NCI-H526 treated with DMSO at 0.1 percent for 48 hours (cell line): Measurements from ENCODE around the gene MED31.
"Not testable (repeated sequence)": the region's sequence is repeated elsewhere in the genome, so short reads cannot be mapped to it uniquely, and the experiment has no call there.

Experiments used
- DNase-seq: peaks from one replicate; lab custom pipeline; 2025; lab: John Stamatoyannopoulos, UW

Gene MED31

GRCh38 chr17:6677158-6677831, 25.9 kb upstream of the MED31 start:
- DNase-seq, result no peak

- no peak for DNase-seq
These were observed 25.4 kb upstream of the MED31 start for GRCh38 chr17:6676802-6677157.

GRCh38 chr17:6675201-6675825, 23.9 kb upstream of the MED31 start:
- DNase-seq, result no peak

GRCh38 chr17:6674586-6674985, 23.2 kb upstream of the MED31 start:
- no peak for DNase-seq

GRCh38 chr17:6671431-6671830, 20.0 kb upstream of the MED31 start:
- no peak for DNase-seq

GRCh38 chr17:6670999-6671398, 19.6 kb upstream of the MED31 start:
- DNase-seq, result no peak

- DNase-seq, result no peak
These were observed 19.2 kb upstream of the MED31 start for GRCh38 chr17:6670571-6670970.

GRCh38 chr17:6669479-6670212, 18.2 kb upstream of the MED31 start:
- no peak for DNase-seq

GRCh38 chr17:6668727-6669425, 17.5 kb upstream of the MED31 start:
- no peak for DNase-seq

GRCh38 chr17:6668219-6668618, 16.8 kb upstream of the MED31 start:
- no peak for DNase-seq

- DNase-seq, result no peak
These were observed 16.1 kb upstream of the MED31 start for GRCh38 chr17:6667516-6667915.

GRCh38 chr17:6666557-6666956, 15.2 kb upstream of the MED31 start:
- DNase-seq, result no peak

- DNase-seq, result peak; percentile 25
These were observed 14.7 kb upstream of the MED31 start for GRCh38 chr17:6666077-6666521.

- not testable (repeated sequence) for DNase-seq
These were observed 11.8 kb upstream of the MED31 start for GRCh38 chr17:6663200-6663599.

GRCh38 chr17:6661464-6661848, 10.1 kb upstream of the MED31 start:
- no peak for DNase-seq

GRCh38 chr17:6660805-6661463, 9.5 kb upstream of the MED31 start:
- DNase-seq, result no peak

GRCh38 chr17:6660101-6660500, 8.7 kb upstream of the MED31 start:
- DNase-seq, result no peak

- not testable (repeated sequence) for DNase-seq
These were observed 7.0 kb upstream of the MED31 start for GRCh38 chr17:6658411-6658810.

- DNase-seq, result no peak
These were observed 6.4 kb upstream of the MED31 start for GRCh38 chr17:6657633-6658287.

- not testable (repeated sequence) for DNase-seq
These were observed 5.6 kb upstream of the MED31 start for GRCh38 chr17:6656797-6657632.
